HG03135 (cell line): ENCODE results near the gene ZBTB8A.
"Not testable (repeated sequence)": the region's sequence is repeated elsewhere in the genome, so short reads cannot be mapped to it uniquely, and the experiment has no call there.

Experiments used
- ATAC-seq: cut with Tn5 transposase; IDR thresholded peaks from one replicate; pipeline ENCODE4 v1.9.1; 2021; ENCODE audit warnings: mild to moderate bottlenecking, moderate library complexity; ENCODE audit not compliant: unreplicated experiment

ZBTB8A gene

GRCh38 chr1:32536117-32536516 is 3.1 kb upstream of the ZBTB8A start:
- ATAC-seq, result no peak

- no peak for ATAC-seq
Observed at GRCh38 chr1:32536764-32537163, 2.5 kb upstream of the ZBTB8A start.

GRCh38 chr1:32539584-32540571 is 651 bp downstream of the ZBTB8A start:
- ATAC-seq, result no peak

- no peak for ATAC-seq
Observed at GRCh38 chr1:32540605-32541004, 1.4 kb downstream of the ZBTB8A start.

GRCh38 chr1:32541064-32541566 is 1.9 kb downstream of the ZBTB8A start:
- ATAC-seq, result no peak

GRCh38 chr1:32546611-32547010 is 7.4 kb downstream of the ZBTB8A start:
- no peak for ATAC-seq

- no peak for ATAC-seq
Observed at GRCh38 chr1:32549616-32550015, 10.4 kb downstream of the ZBTB8A start.

GRCh38 chr1:32554288-32554687 is 15.1 kb downstream of the ZBTB8A start:
- no peak for ATAC-seq

- ATAC-seq, result not testable (repeated sequence)
Observed at GRCh38 chr1:32557035-32557434, 17.8 kb downstream of the ZBTB8A start.

GRCh38 chr1:32557812-32558211 is 18.6 kb downstream of the ZBTB8A start:
- ATAC-seq, result no peak

GRCh38 chr1:32568929-32569328 is 29.7 kb downstream of the ZBTB8A start:
- ATAC-seq, result no peak

GRCh38 chr1:32580348-32581017 is 41.3 kb downstream of the ZBTB8A start:
- no peak for ATAC-seq

- ATAC-seq, result no peak
Observed at GRCh38 chr1:32592943-32593342, 53.7 kb downstream of the ZBTB8A start.

- no peak for ATAC-seq
Observed at GRCh38 chr1:32600034-32600433, 60.8 kb downstream of the ZBTB8A start.

GRCh38 chr1:32605711-32606424 is 66.6 kb downstream of the ZBTB8A start:
- ATAC-seq, result no peak

GRCh38 chr1:32606565-32607371 is 67.5 kb downstream of the ZBTB8A start:
- no peak for ATAC-seq

GRCh38 chr1:32609180-32609579 is 70.0 kb downstream of the ZBTB8A start:
- no peak for ATAC-seq

- no peak for ATAC-seq
Observed at GRCh38 chr1:32611859-32612188, 72.6 kb downstream of the ZBTB8A start.

GRCh38 chr1:32612189-32612881 is 73.1 kb downstream of the ZBTB8A start:
- ATAC-seq, result no peak

GRCh38 chr1:32613472-32613871 is 74.2 kb downstream of the ZBTB8A start:
- ATAC-seq, result no peak
